Breast epithelium (tissue), 3 donors: ENCODE data around the gene SLC22A25.

ENCODE experiments used
- POLR2A ChIP-seq: fragments of 450-650 bp; IDR thresholded peaks from one replicate; pipeline ENCODE4 v1.6.1; 2016; ENCODE audit warnings: antibody characterized with exemption, mild to moderate bottlenecking, moderate library complexity
- TF ChIP-seq, protein P1 (sequence below), 3 donors: fragments of 450-650 bp; IDR thresholded peaks; one replicate each; pipeline ENCODE4 v1.5.1; 2016 to 2017; ENCODE audit warnings: antibody characterized with exemption in 3 of 3, mild to moderate bottlenecking in 3 of 3, moderate library complexity in 3 of 3

DNA sequence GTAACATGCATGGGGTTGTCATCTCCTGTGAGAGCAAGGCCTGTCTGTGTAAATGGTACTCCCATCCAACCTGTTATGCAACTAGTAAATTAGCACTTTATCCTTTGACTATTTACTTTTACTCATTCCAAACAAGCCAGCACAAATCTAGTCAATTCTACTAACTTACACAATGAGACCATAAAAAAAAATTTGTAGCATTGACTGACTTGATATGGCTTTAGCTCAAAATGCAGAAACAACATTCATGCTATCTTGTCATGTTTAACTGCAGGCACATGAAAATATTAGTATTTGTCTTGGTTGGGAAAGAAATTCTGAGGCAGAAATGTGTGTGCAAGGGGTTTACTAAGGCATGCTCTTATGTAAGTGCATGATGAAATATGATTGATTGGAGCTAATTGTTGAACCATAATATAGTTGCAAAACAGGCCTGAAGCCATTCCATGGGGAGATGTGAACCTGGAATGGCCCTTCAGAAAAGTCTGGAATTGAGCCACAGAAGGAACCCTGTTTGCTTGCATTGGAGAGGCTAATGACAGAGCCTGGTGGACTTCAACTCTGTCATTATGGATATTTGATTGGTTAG is 2.5 kb downstream of the SLC22A25 start:
- TF ChIP-seq, protein P1, sequence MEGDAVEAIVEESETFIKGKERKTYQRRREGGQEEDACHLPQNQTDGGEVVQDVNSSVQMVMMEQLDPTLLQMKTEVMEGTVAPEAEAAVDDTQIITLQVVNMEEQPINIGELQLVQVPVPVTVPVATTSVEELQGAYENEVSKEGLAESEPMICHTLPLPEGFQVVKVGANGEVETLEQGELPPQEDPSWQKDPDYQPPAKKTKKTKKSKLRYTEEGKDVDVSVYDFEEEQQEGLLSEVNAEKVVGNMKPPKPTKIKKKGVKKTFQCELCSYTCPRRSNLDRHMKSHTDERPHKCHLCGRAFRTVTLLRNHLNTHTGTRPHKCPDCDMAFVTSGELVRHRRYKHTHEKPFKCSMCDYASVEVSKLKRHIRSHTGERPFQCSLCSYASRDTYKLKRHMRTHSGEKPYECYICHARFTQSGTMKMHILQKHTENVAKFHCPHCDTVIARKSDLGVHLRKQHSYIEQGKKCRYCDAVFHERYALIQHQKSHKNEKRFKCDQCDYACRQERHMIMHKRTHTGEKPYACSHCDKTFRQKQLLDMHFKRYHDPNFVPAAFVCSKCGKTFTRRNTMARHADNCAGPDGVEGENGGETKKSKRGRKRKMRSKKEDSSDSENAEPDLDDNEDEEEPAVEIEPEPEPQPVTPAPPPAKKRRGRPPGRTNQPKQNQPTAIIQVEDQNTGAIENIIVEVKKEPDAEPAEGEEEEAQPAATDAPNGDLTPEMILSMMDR (IDR thresholded peaks at IDR 0.05), result no peak
- TF ChIP-seq POLR2A, result no peak
